Suprapubic skin (tissue), 3 donors: Measurements from ENCODE around the gene CACNA1A.

Source experiments
- EP300 ChIP-seq: sonication (generic); formaldehyde crosslinking; IDR thresholded peaks from one replicate; pipeline ENCODE4 v1.6.1; 2017; ENCODE audit warnings: antibody characterized with exemption
- POLR2A ChIP-seq, 2 donors: fragments of 450-650 bp; IDR thresholded peaks; one replicate each; pipeline ENCODE4 v1.6.1; 2017; ENCODE audit warnings: antibody characterized with exemption in 2 of 2, mild to moderate bottlenecking in 2 of 2, moderate library complexity in 2 of 2
- TF ChIP-seq, protein P1 (sequence below), 2 donors: fragments of 200-600 bp in 1 of 2; fragments of 450-650 bp in 1 of 2; sonication (generic) in 1 of 2; IDR thresholded peaks; one replicate each; pipeline ENCODE4 v1.5.1; 2016 to 2019; ENCODE audit warnings: antibody characterized with exemption in 2 of 2, mild to moderate bottlenecking in 1 of 2, moderate library complexity in 1 of 2

DNA sequence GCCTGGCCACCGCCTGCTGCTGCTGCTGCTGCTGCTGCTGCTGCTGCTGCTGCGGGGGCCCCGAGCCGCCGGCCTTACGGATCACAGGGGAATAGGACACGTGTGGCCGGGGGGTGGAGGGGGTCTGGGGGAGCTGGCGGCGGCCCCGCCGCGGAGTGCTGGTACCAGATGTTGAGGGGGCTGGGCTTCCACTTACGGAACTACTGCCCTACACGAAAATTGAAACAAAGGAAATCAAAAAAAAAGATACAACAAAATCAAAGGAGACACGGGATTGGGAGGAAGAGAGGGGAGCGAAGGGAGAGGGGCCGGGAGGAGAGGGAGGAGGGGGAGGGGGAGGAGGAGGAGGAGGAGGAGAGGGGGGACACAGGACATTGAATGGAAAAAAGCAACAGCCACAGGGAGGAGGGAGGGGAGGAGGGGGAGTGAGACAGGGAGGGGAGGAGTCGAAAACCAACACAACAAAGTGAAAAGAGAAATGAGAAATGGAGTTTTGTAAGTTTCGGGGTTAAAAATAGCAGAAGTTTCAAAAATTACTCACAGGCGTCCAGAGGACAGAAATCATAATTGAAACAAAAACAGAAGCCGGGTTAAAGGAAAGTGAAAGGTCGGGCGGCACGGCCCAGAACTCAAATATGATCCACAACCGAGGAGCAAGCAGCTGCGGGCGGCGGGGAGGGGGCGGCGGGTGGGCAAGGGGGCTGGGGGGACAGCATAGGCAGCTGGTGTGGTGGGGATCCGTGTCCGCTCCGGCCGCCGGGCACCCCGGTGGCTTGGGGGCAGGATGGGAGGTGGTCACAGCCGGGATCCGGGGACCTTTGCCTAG is 298.2 kb downstream of the CACNA1A start:
- TF ChIP-seq, protein P1, sequence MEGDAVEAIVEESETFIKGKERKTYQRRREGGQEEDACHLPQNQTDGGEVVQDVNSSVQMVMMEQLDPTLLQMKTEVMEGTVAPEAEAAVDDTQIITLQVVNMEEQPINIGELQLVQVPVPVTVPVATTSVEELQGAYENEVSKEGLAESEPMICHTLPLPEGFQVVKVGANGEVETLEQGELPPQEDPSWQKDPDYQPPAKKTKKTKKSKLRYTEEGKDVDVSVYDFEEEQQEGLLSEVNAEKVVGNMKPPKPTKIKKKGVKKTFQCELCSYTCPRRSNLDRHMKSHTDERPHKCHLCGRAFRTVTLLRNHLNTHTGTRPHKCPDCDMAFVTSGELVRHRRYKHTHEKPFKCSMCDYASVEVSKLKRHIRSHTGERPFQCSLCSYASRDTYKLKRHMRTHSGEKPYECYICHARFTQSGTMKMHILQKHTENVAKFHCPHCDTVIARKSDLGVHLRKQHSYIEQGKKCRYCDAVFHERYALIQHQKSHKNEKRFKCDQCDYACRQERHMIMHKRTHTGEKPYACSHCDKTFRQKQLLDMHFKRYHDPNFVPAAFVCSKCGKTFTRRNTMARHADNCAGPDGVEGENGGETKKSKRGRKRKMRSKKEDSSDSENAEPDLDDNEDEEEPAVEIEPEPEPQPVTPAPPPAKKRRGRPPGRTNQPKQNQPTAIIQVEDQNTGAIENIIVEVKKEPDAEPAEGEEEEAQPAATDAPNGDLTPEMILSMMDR (IDR thresholded peaks at IDR 0.05) = no peak
- TF ChIP-seq POLR2A (IDR thresholded peaks at IDR 0.05) (no peak), EP300 (no peak)
